Liver (tissue), 9 donors: ENCODE results near the gene RSPO4. TPM values are rescaled to one million over a fixed set of nuclear protein-coding genes. Genes with fewer than 3 reads are reported as not detected.

Source experiments
- DNase-seq: peaks from one replicate; pipeline ENCODE4 v3.0.0-alpha.2; 2017; ENCODE audit warnings: low spot score
- H3K27ac ChIP-seq, 2 donors: one replicate each; pipeline ENCODE4 v1.7.0; 2013; ENCODE audit warnings: inconsistent platforms in 2 of 2, low read length in 2 of 2, control low read depth in 1 of 2, low read depth in 1 of 2, mild to moderate bottlenecking in 1 of 2
- H3K27me3 ChIP-seq, 4 donors: one replicate each; pipeline versions ENCODE4 v1.6.1 to v1.7.0; 2013; ENCODE audit warnings: low read length in 3 of 4, inconsistent platforms in 1 of 4, mild to moderate bottlenecking in 1 of 4, moderate library complexity in 1 of 4; ENCODE audit not compliant: control insufficient read depth in 4 of 4, insufficient read depth in 4 of 4
- H3K36me3 ChIP-seq, 4 donors: one replicate each; pipeline versions ENCODE4 v1.6.1 to v1.7.0; 2013; ENCODE audit warnings: low read length in 3 of 4, mild to moderate bottlenecking in 3 of 4, low read depth in 1 of 4, moderate library complexity in 1 of 4; ENCODE audit not compliant: control insufficient read depth in 4 of 4, insufficient read depth in 3 of 4
- H3K4me1 ChIP-seq, 4 donors: one replicate each; pipeline versions ENCODE4 v1.6.1 to v1.7.0; 2013; ENCODE audit warnings: low read length in 3 of 4, mild to moderate bottlenecking in 3 of 4, moderate library complexity in 1 of 4; ENCODE audit not compliant: control insufficient read depth in 4 of 4, insufficient read depth in 4 of 4
- H3K4me3 ChIP-seq, 3 donors: one replicate each; pipeline versions ENCODE4 v1.6.1 to v1.7.0; 2013; ENCODE audit warnings: low read length in 3 of 3, control low read depth in 1 of 3, low read depth in 1 of 3, mild to moderate bottlenecking in 1 of 3
- H3K9ac ChIP-seq, 2 donors: one replicate each; pipeline ENCODE4 v1.7.0; 2013; ENCODE audit warnings: low read length in 2 of 2, mild to moderate bottlenecking in 2 of 2, moderate library complexity in 2 of 2, control low read depth in 1 of 2, low read depth in 1 of 2
- H3K9me3 ChIP-seq, 4 donors: one replicate each; pipeline versions ENCODE4 v1.6.1 to v1.7.0; 2013; ENCODE audit warnings: low read length in 3 of 4; ENCODE audit not compliant: control insufficient read depth in 4 of 4
- EGR1 ChIP-seq, 2 donors: IDR thresholded peaks; 2 replicates each; pipeline ENCODE4 v1.6.1; 2016 to 2018; ENCODE audit warnings: antibody characterized with exemption in 2 of 2, low read depth in 2 of 2
- FOXA1 ChIP-seq: IDR thresholded peaks from 2 replicates; pipeline ENCODE4 v1.6.1; 2016; ENCODE audit warnings: antibody characterized with exemption
- GABPA ChIP-seq, 2 donors: IDR thresholded peaks in 1 of 2; conservative IDR thresholded peaks in 1 of 2; 2 replicates each; pipeline ENCODE4 v1.6.1; 2016; ENCODE audit warnings: antibody characterized with exemption in 2 of 2, mild to moderate bottlenecking in 1 of 2, moderate library complexity in 1 of 2
- HNF4A ChIP-seq, 2 donors: conservative IDR thresholded peaks; 2 replicates each; pipeline ENCODE4 v1.6.1; 2016; ENCODE audit warnings: antibody characterized with exemption in 2 of 2, mild to moderate bottlenecking in 2 of 2
- NR2F2 ChIP-seq: IDR thresholded peaks from 2 replicates; pipeline ENCODE4 v1.6.1; 2016; ENCODE audit warnings: antibody characterized with exemption
- RAD21 ChIP-seq, 2 donors: IDR thresholded peaks; 2 replicates each; pipeline ENCODE4 v1.6.1; 2016; ENCODE audit warnings: antibody characterized with exemption in 2 of 2, mild to moderate bottlenecking in 2 of 2
- RXRA ChIP-seq, 2 donors: IDR thresholded peaks; 2 replicates each; pipeline ENCODE4 v1.6.1; 2017 to 2018; ENCODE audit warnings: antibody characterized with exemption in 2 of 2, mild to moderate bottlenecking in 1 of 2
- TAF1 ChIP-seq: conservative IDR thresholded peaks from 2 replicates; pipeline ENCODE4 v1.6.1; 2016; ENCODE audit warnings: antibody characterized with exemption, mild to moderate bottlenecking
- YY1 ChIP-seq: IDR thresholded peaks from 2 replicates; pipeline ENCODE4 v1.6.1; 2016; ENCODE audit warnings: antibody characterized with exemption, mild to moderate bottlenecking
- WGBS: extraction: QIAGEN DNeasy Blood & Tissue Kit; methylation state at CpG from one replicate; pipeline ENCODE4 v1.1.7; 2013; 5-methylcytosine and 5-hydroxymethylcytosine counted together
- polyA plus RNA-seq, 2 donors: library from polyadenylated mRNA; stranded (reverse) in 1 of 2; unstranded in 1 of 2; fragments of 200-250 nt in 1 of 2; fragments of >200 nt in 1 of 2; fragmentation: Nextera tagmentation in 1 of 2; extraction: Ambion mirVana in 1 of 2; gene quantifications; one replicate each; pipeline versions ENCODE4 v1.2.1 to v1.2.3, GENCODE V29; 2013 to 2015
- total RNA-seq, 2 donors: library from RNA; depleted of rRNA; stranded (reverse); fragments of >200 nt; gene quantifications; one replicate each; pipeline ENCODE4 v1.2.3, GENCODE V29; 2014
- TF ChIP-seq, protein P1 (sequence below): fragments of 150-350 bp; IDR thresholded peaks from 2 replicates; pipeline ENCODE4 v1.5.1; 2017; ENCODE audit warnings: improper control_type of control experiment, low read depth, low read length; ENCODE audit not compliant: missing input control
- TF ChIP-seq, protein P2 (sequence below): IDR thresholded peaks from 2 replicates; pipeline ENCODE4 v1.6.1; 2016; ENCODE audit warnings: antibody characterized with exemption
- TF ChIP-seq, protein P3 (sequence below): IDR thresholded peaks from 2 replicates; pipeline ENCODE4 v1.6.1; 2016; ENCODE audit warnings: antibody characterized with exemption
- TF ChIP-seq, protein P4 (sequence below): IDR thresholded peaks from 2 replicates; pipeline ENCODE4 v1.6.1; 2016; ENCODE audit warnings: antibody characterized with exemption, mild to moderate bottlenecking
- TF ChIP-seq, protein P5 (sequence below): IDR thresholded peaks from 2 replicates; pipeline ENCODE4 v1.6.1; 2016; ENCODE audit warnings: antibody characterized with exemption
- donor health status: healthy.
- donor health status: healthy.
- donor health status: healthy.
- donor health status: healthy.
- donor health status: healthy.

The RSPO4 gene
- total and polyA plus RNA-seq, 4 donors: not detected

DNA sequence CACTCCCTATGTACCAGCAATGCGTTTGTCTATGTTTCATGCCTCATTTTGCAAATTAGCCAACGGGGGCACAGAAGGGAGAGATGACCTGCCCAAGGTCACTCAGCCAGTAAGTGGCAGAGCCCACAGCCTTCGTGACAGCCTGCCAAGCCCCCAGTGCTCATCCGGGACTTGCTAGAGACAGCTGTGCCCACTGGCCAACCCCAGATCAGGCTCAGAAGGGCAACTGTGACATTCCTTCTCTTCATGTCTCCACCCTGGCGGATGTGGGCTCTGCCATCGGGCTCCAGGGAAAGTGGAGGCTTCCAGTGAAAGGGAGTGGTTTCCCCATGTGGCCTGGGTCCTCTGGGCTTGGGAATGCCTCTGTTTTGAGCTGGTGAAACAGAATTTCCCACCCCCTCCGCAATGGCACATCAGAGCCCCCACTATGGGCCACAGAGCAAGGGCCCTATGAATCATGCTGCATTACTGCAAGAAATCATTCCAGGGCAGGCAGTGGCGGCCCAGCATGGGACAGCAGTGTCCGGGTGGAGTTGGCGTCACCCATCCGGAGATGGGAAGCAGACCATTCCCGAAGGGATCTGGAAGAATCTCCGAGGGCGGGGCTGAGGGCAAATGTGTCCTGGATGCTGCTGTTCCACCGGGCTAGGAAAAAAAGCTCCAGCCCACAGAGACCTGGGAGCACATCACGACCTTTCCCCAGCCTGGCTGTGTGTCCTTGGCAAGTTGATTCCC, 9.1 kb downstream of the RSPO4 start:
- no peaks in the 10 kb centered on the region for H3K27me3 ChIP-seq
- no peaks in the 10 kb centered on the region for H3K4me1 ChIP-seq
- TF ChIP-seq HNF4A (conservative IDR thresholded peaks at IDR 0.05): no peak
- TF ChIP-seq, protein P1, sequence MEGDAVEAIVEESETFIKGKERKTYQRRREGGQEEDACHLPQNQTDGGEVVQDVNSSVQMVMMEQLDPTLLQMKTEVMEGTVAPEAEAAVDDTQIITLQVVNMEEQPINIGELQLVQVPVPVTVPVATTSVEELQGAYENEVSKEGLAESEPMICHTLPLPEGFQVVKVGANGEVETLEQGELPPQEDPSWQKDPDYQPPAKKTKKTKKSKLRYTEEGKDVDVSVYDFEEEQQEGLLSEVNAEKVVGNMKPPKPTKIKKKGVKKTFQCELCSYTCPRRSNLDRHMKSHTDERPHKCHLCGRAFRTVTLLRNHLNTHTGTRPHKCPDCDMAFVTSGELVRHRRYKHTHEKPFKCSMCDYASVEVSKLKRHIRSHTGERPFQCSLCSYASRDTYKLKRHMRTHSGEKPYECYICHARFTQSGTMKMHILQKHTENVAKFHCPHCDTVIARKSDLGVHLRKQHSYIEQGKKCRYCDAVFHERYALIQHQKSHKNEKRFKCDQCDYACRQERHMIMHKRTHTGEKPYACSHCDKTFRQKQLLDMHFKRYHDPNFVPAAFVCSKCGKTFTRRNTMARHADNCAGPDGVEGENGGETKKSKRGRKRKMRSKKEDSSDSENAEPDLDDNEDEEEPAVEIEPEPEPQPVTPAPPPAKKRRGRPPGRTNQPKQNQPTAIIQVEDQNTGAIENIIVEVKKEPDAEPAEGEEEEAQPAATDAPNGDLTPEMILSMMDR: no peak
- TF ChIP-seq, protein P2, sequence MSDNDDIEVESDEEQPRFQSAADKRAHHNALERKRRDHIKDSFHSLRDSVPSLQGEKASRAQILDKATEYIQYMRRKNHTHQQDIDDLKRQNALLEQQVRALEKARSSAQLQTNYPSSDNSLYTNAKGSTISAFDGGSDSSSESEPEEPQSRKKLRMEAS: no peak
- no peak for TF ChIP-seq YY1
- TF ChIP-seq TAF1: no peak
- TF ChIP-seq, protein P3, sequence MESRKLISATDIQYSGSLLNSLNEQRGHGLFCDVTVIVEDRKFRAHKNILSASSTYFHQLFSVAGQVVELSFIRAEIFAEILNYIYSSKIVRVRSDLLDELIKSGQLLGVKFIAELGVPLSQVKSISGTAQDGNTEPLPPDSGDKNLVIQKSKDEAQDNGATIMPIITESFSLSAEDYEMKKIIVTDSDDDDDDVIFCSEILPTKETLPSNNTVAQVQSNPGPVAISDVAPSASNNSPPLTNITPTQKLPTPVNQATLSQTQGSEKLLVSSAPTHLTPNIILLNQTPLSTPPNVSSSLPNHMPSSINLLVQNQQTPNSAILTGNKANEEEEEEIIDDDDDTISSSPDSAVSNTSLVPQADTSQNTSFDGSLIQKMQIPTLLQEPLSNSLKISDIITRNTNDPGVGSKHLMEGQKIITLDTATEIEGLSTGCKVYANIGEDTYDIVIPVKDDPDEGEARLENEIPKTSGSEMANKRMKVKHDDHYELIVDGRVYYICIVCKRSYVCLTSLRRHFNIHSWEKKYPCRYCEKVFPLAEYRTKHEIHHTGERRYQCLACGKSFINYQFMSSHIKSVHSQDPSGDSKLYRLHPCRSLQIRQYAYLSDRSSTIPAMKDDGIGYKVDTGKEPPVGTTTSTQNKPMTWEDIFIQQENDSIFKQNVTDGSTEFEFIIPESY: no peak
- TF ChIP-seq RAD21 (IDR thresholded peaks at IDR 0.05): no peak
- TF ChIP-seq NR2F2: no peak
- no peak for TF ChIP-seq GABPA (IDR thresholded peaks at IDR 0.05 in 1 of 2, conservative IDR thresholded peaks at IDR 0.05 in 1 of 2)
- TF ChIP-seq, protein P4, sequence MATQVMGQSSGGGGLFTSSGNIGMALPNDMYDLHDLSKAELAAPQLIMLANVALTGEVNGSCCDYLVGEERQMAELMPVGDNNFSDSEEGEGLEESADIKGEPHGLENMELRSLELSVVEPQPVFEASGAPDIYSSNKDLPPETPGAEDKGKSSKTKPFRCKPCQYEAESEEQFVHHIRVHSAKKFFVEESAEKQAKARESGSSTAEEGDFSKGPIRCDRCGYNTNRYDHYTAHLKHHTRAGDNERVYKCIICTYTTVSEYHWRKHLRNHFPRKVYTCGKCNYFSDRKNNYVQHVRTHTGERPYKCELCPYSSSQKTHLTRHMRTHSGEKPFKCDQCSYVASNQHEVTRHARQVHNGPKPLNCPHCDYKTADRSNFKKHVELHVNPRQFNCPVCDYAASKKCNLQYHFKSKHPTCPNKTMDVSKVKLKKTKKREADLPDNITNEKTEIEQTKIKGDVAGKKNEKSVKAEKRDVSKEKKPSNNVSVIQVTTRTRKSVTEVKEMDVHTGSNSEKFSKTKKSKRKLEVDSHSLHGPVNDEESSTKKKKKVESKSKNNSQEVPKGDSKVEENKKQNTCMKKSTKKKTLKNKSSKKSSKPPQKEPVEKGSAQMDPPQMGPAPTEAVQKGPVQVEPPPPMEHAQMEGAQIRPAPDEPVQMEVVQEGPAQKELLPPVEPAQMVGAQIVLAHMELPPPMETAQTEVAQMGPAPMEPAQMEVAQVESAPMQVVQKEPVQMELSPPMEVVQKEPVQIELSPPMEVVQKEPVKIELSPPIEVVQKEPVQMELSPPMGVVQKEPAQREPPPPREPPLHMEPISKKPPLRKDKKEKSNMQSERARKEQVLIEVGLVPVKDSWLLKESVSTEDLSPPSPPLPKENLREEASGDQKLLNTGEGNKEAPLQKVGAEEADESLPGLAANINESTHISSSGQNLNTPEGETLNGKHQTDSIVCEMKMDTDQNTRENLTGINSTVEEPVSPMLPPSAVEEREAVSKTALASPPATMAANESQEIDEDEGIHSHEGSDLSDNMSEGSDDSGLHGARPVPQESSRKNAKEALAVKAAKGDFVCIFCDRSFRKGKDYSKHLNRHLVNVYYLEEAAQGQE: no peak
- no peak for TF ChIP-seq EGR1 (IDR thresholded peaks at IDR 0.05; ENCODE audit: low read depth in 2 of 2)
- TF ChIP-seq FOXA1: no peak
- TF ChIP-seq, protein P5, sequence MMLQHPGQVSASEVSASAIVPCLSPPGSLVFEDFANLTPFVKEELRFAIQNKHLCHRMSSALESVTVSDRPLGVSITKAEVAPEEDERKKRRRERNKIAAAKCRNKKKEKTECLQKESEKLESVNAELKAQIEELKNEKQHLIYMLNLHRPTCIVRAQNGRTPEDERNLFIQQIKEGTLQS: no peak
- no peak for TF ChIP-seq RXRA (IDR thresholded peaks at IDR 0.05)
- H3K9me3 ChIP-seq: no peaks in the 10 kb centered on the region
- H3K27ac ChIP-seq: no peak overlapping the region
- H3K36me3 ChIP-seq: no peaks in the 10 kb centered on the region
- H3K4me3 ChIP-seq: no peak overlapping the region
- DNase-seq: no peak
- H3K9ac ChIP-seq: no peak overlapping the region
- WGBS: 84% methylated on average over 16 of the region's 16 CpGs

DNA sequence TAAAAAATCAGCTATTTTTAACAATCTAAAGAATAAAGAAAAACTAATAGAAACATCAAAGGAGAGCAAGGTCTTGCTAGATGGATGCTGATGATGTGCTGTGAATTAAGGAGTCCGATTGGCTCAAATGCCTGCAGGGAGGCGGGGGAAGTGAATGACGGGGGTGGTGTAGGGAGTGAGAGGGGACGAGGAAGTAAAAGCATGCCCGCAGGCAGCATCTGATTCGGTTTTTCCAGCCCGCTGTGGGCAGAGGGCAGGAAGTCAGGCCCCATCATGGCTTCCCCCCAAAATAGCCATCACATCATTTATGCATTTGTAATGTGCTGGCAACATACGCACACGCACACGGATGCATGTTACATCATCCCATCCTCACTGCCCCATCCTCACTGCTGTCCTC, 10.3 kb downstream of the RSPO4 start:
- 77% methylated on average over 10 of the region's 10 CpGs for WGBS
- DNase-seq: no peak
- H3K9ac ChIP-seq: no peak overlapping the region
- TF ChIP-seq TAF1: no peak
- no peak for TF ChIP-seq RXRA (IDR thresholded peaks at IDR 0.05)
- TF ChIP-seq YY1: no peak
- TF ChIP-seq NR2F2: no peak
- TF ChIP-seq FOXA1: no peak
- TF ChIP-seq, protein P5: no peak
- no peak for TF ChIP-seq EGR1 (IDR thresholded peaks at IDR 0.05; ENCODE audit: low read depth in 2 of 2)
- no peak for TF ChIP-seq RAD21 (IDR thresholded peaks at IDR 0.05)
- H3K36me3 ChIP-seq: no peaks in the 10 kb centered on the region
- no peaks in the 10 kb centered on the region for H3K27me3 ChIP-seq
- no peaks in the 10 kb centered on the region for H3K9me3 ChIP-seq
- no peaks in the 10 kb centered on the region for H3K4me1 ChIP-seq
- H3K27ac ChIP-seq: no peak overlapping the region
- H3K4me3 ChIP-seq: no peak overlapping the region
